Adrenal gland (tissue), 12 donors: ENCODE data around the gene CPXM2. TPM values are rescaled to one million over a fixed set of nuclear protein-coding genes. Genes with fewer than 3 reads are reported as not detected.

Source experiments
- DNase-seq, 7 donors: peaks; one replicate each; pipeline ENCODE4 v3.0.0-alpha.2; 2019 to 2020
- H3K27ac ChIP-seq, 5 donors: fragments of 200-600 bp; sonication (generic) in 4 of 5; 1 replicate in 3 of 5; 2 replicates in 2 of 5; pipeline versions ENCODE4 v1.5.1 to v1.8.0; 2016 to 2020; ENCODE audit warnings: mild to moderate bottlenecking in 1 of 5
- H3K27me3 ChIP-seq: fragments of 200-600 bp; 2 replicates; pipeline ENCODE4 v1.8.0; 2021
- H3K36me3 ChIP-seq, 2 donors: fragments of 200-600 bp; replicated peaks in 1 of 2; 1 replicate in 1 of 2; 2 replicates in 1 of 2; pipeline versions ENCODE4 v1.5.1 to v1.8.0; 2018 to 2022
- H3K4me1 ChIP-seq, 2 donors: fragments of 200-600 bp; replicated peaks in 1 of 2; 1 replicate in 1 of 2; 2 replicates in 1 of 2; pipeline versions ENCODE4 v1.5.1 to v1.8.0; 2018 to 2021
- H3K4me3 ChIP-seq, 4 donors: fragments of 200-600 bp; sonication (generic) in 3 of 4; one replicate each; pipeline ENCODE4 v1.5.1; 2016 to 2018
- H3K9me3 ChIP-seq, 3 donors: fragments of 200-600 bp; sonication (generic) in 1 of 3; replicated peaks in 1 of 3; 1 replicate in 2 of 3; 2 replicates in 1 of 3; pipeline versions ENCODE4 v1.5.1 to v1.8.0; 2016 to 2021
- POLR2A ChIP-seq, 2 donors: fragments of 450-650 bp; IDR thresholded peaks; one replicate each; pipeline ENCODE4 v1.6.1; 2017; ENCODE audit warnings: antibody characterized with exemption in 2 of 2, mild to moderate bottlenecking in 2 of 2, moderate library complexity in 1 of 2
- WGBS, 4 donors: extraction: QIAGEN DNeasy Blood & Tissue Kit in 2 of 4; methylation state at CpG; one replicate each; pipeline versions ENCODE4 v1.1.5 to v1.1.7; 2013 to 2017; 5-methylcytosine and 5-hydroxymethylcytosine counted together
- intact Hi-C, 2 donors: fragments of 100-400 bp; cut with DNase I; formaldehyde crosslinking; loops; one replicate each; pipeline versions ENCODE4 v1.14.1 to v1.15.0; 2022 to 2023
- polyA plus RNA-seq, 3 donors: library from polyadenylated mRNA; stranded (reverse); fragments of 200-250 nt in 2 of 3; fragments of 350-450 nt in 1 of 3; fragmentation: Illumina TruSeq in 1 of 3; extraction: RNeasy Lipid Tissue Mini Kit (QIAGEN cat#74804) in 1 of 3; gene quantifications; one replicate each; pipeline ENCODE4 v1.2.3, GENCODE V29; 2013 to 2014
- total RNA-seq, 9 donors: library from RNA; depleted of rRNA in 4 of 9; stranded (reverse); fragments of >200 nt in 4 of 9; fragments of 120-200 nt in 1 of 9; fragmentation: NEBNext Ultra II Directional in 1 of 9; extraction: Animal tissue kit (Norgen Biotek cat#: 25700) in 1 of 9; gene quantifications; one replicate each; pipeline versions ENCODE4 v1.1.0 to v1.2.4, GENCODE V29; 2013 to 2023
- TF ChIP-seq, protein P1 (sequence below), 6 experiments: fragments of 450-650 bp in 4 of 6; fragments of 200-600 bp in 2 of 6; sonication (generic) in 1 of 6; IDR thresholded peaks; 1 replicate in 5 of 6; 2 replicates in 1 of 6; pipeline versions ENCODE4 v1.5.1 to v1.8.0; 2016 to 2021; ENCODE audit warnings: antibody characterized with exemption in 6 of 6, mild to moderate bottlenecking in 2 of 6, moderate library complexity in 1 of 6
- donor health status: healthy with polysubstance abuse.
- donor health status: Bipolar disorder and iron deficiency.
- donor health status: DM: yes; HTN: yes; CAD: no.
- donor health status: DM: no; HTN: no; CAD: no.
- donor health status: DM: no; HTN: no; CAD: no.
- donor health status: DM: yes; HTN: yes; CAD: no.

Gene CPXM2
- total and polyA plus RNA-seq, 12 donors: 0.17 to 10.8 (median 4.3) TPM

- Histone ChIP-seq H3K27ac (no peak overlapping the region), H3K4me3 (no peak overlapping the region), H3K36me3 (no peaks in the 10 kb centered on the region), H3K4me1 (no peaks in the 10 kb centered on the region), H3K9me3 (no peaks in the 10 kb centered on the region), H3K27me3 (no peaks in the 10 kb centered on the region)
- TF ChIP-seq POLR2A (IDR thresholded peaks at IDR 0.05): no peak
- TF ChIP-seq, protein P1, sequence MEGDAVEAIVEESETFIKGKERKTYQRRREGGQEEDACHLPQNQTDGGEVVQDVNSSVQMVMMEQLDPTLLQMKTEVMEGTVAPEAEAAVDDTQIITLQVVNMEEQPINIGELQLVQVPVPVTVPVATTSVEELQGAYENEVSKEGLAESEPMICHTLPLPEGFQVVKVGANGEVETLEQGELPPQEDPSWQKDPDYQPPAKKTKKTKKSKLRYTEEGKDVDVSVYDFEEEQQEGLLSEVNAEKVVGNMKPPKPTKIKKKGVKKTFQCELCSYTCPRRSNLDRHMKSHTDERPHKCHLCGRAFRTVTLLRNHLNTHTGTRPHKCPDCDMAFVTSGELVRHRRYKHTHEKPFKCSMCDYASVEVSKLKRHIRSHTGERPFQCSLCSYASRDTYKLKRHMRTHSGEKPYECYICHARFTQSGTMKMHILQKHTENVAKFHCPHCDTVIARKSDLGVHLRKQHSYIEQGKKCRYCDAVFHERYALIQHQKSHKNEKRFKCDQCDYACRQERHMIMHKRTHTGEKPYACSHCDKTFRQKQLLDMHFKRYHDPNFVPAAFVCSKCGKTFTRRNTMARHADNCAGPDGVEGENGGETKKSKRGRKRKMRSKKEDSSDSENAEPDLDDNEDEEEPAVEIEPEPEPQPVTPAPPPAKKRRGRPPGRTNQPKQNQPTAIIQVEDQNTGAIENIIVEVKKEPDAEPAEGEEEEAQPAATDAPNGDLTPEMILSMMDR (IDR thresholded peaks at IDR 0.05): no peak
- 54 to 72% (median 67%) methylated on average over 2 of the region's 2 CpGs for WGBS, 4 donors
- intact Hi-C loops: no loop called here
- no peak for DNase-seq
These were observed 50.0 kb downstream of the CPXM2 start for GRCh38 chr10:123841560-123841959.

DNA sequence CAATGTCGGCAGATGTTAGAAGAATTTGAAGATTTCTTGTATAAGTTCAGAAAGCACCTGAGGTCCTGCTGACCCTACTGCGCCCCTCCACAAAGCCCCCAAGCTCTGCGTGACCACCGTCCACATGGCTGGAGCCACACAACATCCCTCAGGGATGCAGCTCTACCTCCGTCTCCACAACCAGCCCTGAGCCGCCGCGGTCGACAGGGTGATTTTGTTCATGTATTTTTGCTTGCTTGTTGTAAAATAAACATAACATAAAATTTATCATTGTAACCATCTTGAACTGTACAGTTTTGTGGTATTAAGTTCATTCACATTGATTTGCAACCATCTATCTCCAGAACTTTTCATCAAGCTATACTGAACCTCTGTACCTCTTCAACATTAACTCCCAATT lies 50.5 kb downstream of the CPXM2 start:
- Histone ChIP-seq H3K36me3 (no peaks in the 10 kb centered on the region), H3K4me3 (no peak overlapping the region), H3K27me3 (no peaks in the 10 kb centered on the region), H3K9me3 (no peaks in the 10 kb centered on the region), H3K27ac (no peak overlapping the region), H3K4me1 (no peaks in the 10 kb centered on the region)
- TF ChIP-seq, protein P1 (IDR thresholded peaks at IDR 0.05): no peak
- intact Hi-C loops: no loop called here
- WGBS, 4 donors: 66 to 87% (median 85%) methylated on average over 9 of the region's 9 CpGs
- DNase-seq: no peak

DNA sequence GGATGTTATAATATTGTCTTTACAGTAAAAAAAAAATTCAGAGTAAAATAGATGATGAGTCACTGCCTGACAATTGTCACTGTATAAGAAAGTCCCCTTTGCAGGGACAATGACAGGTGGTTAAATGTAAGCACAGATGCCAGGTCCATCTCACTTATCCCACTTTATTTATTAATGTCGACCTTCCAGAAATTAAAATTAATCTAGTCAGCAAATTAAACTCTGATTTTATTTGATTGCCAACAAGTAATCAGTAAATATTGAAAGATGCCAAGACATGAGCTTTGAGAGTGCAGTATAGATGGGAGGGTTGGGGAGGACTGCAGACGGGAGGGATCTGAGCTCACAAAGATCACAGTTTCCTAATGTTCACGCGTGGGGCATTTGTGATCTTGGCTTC lies 50.9 kb downstream of the CPXM2 start:
- intact Hi-C loops: no loop called here
- Histone ChIP-seq H3K4me1 (no peaks in the 10 kb centered on the region), H3K27ac (no peak overlapping the region), H3K4me3 (no peak overlapping the region), H3K27me3 (no peaks in the 10 kb centered on the region), H3K36me3 (no peaks in the 10 kb centered on the region), H3K9me3 (no peaks in the 10 kb centered on the region)
- no peak for DNase-seq
- 59 to 79% (median 70%) methylated on average over 4 of the region's 4 CpGs for WGBS, 4 donors
- TF ChIP-seq POLR2A (IDR thresholded peaks at IDR 0.05): no peak
- TF ChIP-seq, protein P1 (IDR thresholded peaks at IDR 0.05): no peak

- Histone ChIP-seq H3K4me1 (no peaks in the 10 kb centered on the region), H3K36me3 (no peaks in the 10 kb centered on the region), H3K4me3 (no peak overlapping the region), H3K27ac (no peak overlapping the region), H3K27me3 (no peaks in the 10 kb centered on the region), H3K9me3 (no peaks in the 10 kb centered on the region)
- DNase-seq: no peak
- TF ChIP-seq, protein P1 (IDR thresholded peaks at IDR 0.05): no peak
- no peak for TF ChIP-seq POLR2A (IDR thresholded peaks at IDR 0.05)
- 71 to 82% (median 75%) methylated on average over 13 of the region's 13 CpGs for WGBS, 4 donors
- intact Hi-C loops: no loop called here
These were observed 52.9 kb downstream of the CPXM2 start for GRCh38 chr10:123838596-123839310.
